Measurements from ENCODE around the gene ZNF385D. TPM values are rescaled to one million over a fixed set of nuclear protein-coding genes. Genes with fewer than 3 reads are reported as not detected.
A peak's percentile ranks its signal among the peaks of the same experiment; 100 is the strongest.

ZNF385D gene
- total and polyA plus RNA-seq, 12 donors, result 0.09 to 1.3 (median 0.63) TPM

GRCh38 chr3:21705769-21706168 lies 45.2 kb downstream of the ZNF385D start:
- Histone ChIP-seq H3K27ac (no peak overlapping the region), H3K36me3 (replicated peaks in 1 of 2) (no peaks in the 10 kb centered on the region), H3K4me3 (no peak overlapping the region), H3K4me1 (replicated peaks in 1 of 2) (no peaks in the 10 kb centered on the region), H3K9me3 (replicated peaks in 1 of 3) (no peaks in the 10 kb centered on the region), H3K27me3 (no peaks in the 10 kb centered on the region)
- peak; percentile 48 to 78 (median 68) for DNase-seq
- intact Hi-C loops (cut with DNase I), result no loop called here
- 30 to 45% (median 39%) methylated on average over 3 of the region's 3 CpGs for WGBS, 4 donors
- TF ChIP-seq CTCF (IDR thresholded peaks at IDR 0.05), result no peak
- no peak for TF ChIP-seq POLR2A (IDR thresholded peaks at IDR 0.05)

- no peaks in the 10 kb centered on the region for H3K9me3 ChIP-seq (replicated peaks in 1 of 3)
- H3K36me3 ChIP-seq (replicated peaks in 1 of 2), result no peaks in the 10 kb centered on the region
- no peak for DNase-seq
- intact Hi-C loops (cut with DNase I), result no loop called here
- no peak overlapping the region for H3K27ac ChIP-seq
- 64 to 87% (median 76%) methylated on average over 1 of the region's 1 CpG for WGBS, 4 donors
- H3K4me1 ChIP-seq (replicated peaks in 1 of 2), result no peaks in the 10 kb centered on the region
- H3K27me3 ChIP-seq, result no peaks in the 10 kb centered on the region
- no peak overlapping the region for H3K4me3 ChIP-seq
- TF ChIP-seq CTCF (IDR thresholded peaks at IDR 0.05) (no peak), POLR2A (IDR thresholded peaks at IDR 0.05) (no peak)
Measured at GRCh38 chr3:21704796-21705195, 46.2 kb downstream of the ZNF385D start.

- 57 to 69% (median 65%) methylated on average over 2 of the region's 2 CpGs for WGBS, 4 donors
- H3K27me3 ChIP-seq, result no peaks in the 10 kb centered on the region
- intact Hi-C loops (cut with DNase I), result no loop called here
- no peak for DNase-seq
- H3K27ac ChIP-seq, result no peak overlapping the region
- no peaks in the 10 kb centered on the region for H3K9me3 ChIP-seq (replicated peaks in 1 of 3)
- no peak overlapping the region for H3K4me3 ChIP-seq
- TF ChIP-seq CTCF (IDR thresholded peaks at IDR 0.05), result no peak
- no peak for TF ChIP-seq POLR2A (IDR thresholded peaks at IDR 0.05)
- no peaks in the 10 kb centered on the region for H3K36me3 ChIP-seq (replicated peaks in 1 of 2)
- H3K4me1 ChIP-seq (replicated peaks in 1 of 2), result no peaks in the 10 kb centered on the region
Measured at GRCh38 chr3:21703291-21703690, 47.7 kb downstream of the ZNF385D start.

- intact Hi-C loops (cut with DNase I), result no loop called here
Measured at GRCh38 chr3:21697707-21698106, 53.3 kb downstream of the ZNF385D start.

More at GRCh38 chr3:21697707-21698106, 53.3 kb downstream of the ZNF385D start:
- Histone ChIP-seq H3K36me3 (replicated peaks in 1 of 2) (no peaks in the 10 kb centered on the region), H3K4me3 (no peak overlapping the region), H3K4me1 (replicated peaks in 1 of 2) (no peaks in the 10 kb centered on the region), H3K9me3 (replicated peaks in 1 of 3) (no peaks in the 10 kb centered on the region), H3K27me3 (no peaks in the 10 kb centered on the region), H3K27ac (no peak overlapping the region)
- no peak for DNase-seq
- 59 to 74% (median 66%) methylated on average over 3 of the region's 3 CpGs for WGBS, 4 donors
- TF ChIP-seq CTCF (IDR thresholded peaks at IDR 0.05), result no peak
- no peak for TF ChIP-seq POLR2A (IDR thresholded peaks at IDR 0.05)
